Frontal cortex (tissue), 4 donors: ENCODE measurements around the gene NRBF2. TPM values are rescaled to one million over a fixed set of nuclear protein-coding genes. Genes with fewer than 3 reads are reported as not detected.
A peak's percentile ranks its signal among the peaks of the same experiment; 100 is the strongest.
"Not testable (repeated sequence)": the region's sequence is repeated elsewhere in the genome, so short reads cannot be mapped to it uniquely, and the experiment has no call there.

Experiments used
- DNase-seq, 2 donors: peaks; one replicate each; pipeline ENCODE4 v3.0.0; 2012; ENCODE audit warnings: low spot score in 2 of 2
- FAIRE-seq: peaks from 2 replicates; lab custom pipeline; 2012; peaks lifted over from hg19 to GRCh38; lab: Jason Lieb, UNC
- total RNA-seq: library from RNA; depleted of rRNA; stranded (reverse); fragments of >200 nt; gene quantifications from one replicate; pipeline ENCODE4 v1.2.3, GENCODE V29; 2014
- donor health status: control.
- donor health status: control.
- donor health status: control.

NRBF2 gene
- total RNA-seq, 1 donor from 2014 or later: 20.4 TPM

GRCh38 chr10:63115732-63116383, 17.3 kb upstream of the NRBF2 start:
- peak; percentile 34 to 54 for DNase-seq
- peak; percentile 15 for FAIRE-seq

- FAIRE-seq (no peak), DNase-seq (no peak)
These were observed 16.6 kb upstream of the NRBF2 start for GRCh38 chr10:63116452-63117072.

DNA sequence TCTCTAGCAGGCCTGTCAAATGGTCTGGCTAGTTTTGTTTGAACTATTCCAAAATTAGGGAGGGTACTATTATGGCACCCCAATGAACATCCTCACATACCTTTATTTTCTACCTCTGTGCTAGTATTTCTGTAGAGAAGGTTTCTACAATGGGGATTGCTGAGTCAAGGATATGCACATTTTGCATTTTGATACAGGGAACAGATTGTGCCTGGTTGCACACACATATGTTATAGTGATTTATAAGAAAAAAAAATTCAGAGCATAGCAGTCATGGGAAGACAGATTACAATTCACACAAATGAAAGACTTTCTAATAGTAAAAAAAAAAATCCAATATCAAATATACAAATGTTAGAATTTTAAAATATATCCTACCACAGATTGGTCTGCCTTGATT, 14.1 kb upstream of the NRBF2 start:
- DNase-seq: no peak
- no peak for FAIRE-seq

- FAIRE-seq: no peak
- no peak for DNase-seq
These were observed 12.6 kb upstream of the NRBF2 start for GRCh38 chr10:63120554-63120953.

DNA sequence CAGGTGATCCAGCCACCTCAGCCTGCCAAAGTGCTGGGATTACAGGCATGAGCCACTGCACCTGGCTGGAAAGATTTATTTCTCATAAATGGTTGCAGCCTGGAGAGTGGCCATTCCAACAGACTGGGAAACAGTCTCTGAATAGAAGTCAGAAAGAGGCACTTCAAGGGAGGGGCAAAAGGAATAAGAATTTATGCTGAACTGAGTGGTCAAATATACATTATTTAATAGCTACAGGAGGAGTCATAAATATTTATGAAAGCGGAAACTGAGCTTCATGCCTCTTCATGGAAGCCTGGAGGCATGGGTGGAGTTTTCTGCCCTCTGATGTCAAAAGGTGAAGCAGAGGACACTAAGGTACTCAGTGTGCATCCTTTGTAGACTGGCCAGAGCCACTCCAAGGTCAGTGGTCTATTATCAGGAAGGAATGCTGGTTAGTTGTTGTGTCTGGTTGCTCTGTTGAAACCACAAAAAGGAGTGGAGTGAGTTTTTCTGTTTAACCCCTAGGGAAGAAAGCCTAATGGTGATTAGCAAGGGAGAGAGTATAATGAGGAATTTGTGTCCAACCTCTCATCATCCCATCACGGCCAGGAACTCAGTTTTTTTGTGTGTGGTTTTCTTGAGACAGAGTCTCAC, 9.3 kb upstream of the NRBF2 start:
- no peak for FAIRE-seq
- no peak for DNase-seq

- no peak for FAIRE-seq
- no peak for DNase-seq
These were observed 7.7 kb upstream of the NRBF2 start for GRCh38 chr10:63125459-63125858.

GRCh38 chr10:63128443-63128842, 4.7 kb upstream of the NRBF2 start:
- DNase-seq: no peak
- FAIRE-seq: no peak

- FAIRE-seq: no peak
These were observed 3.2 kb upstream of the NRBF2 start for GRCh38 chr10:63129888-63130287.

DNA sequence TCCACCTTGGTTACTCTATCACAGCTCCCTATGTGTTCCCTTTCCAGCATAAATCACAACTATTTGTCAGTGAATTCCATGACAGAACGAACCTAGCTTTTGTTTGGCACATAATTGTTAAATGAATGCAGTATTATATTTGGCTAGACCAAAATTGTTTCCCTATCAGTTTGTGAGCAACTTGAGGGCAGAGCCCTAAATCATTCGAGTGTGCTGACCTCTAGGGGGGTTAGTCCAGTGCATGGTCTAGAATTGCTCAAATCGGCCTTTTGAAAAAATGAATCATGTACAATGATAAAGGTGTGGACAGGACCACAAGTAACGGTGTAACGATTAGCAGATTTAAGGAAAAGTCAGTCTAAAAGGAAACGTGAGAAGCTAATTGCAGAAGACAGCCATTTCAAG, 475 bp upstream of the NRBF2 start:
- DNase-seq (peak in 1 of 2 donors; percentile 21), FAIRE-seq (no peak)

More at GRCh38 chr10:63129888-63130287, 3.2 kb upstream of the NRBF2 start:
- DNase-seq: no peak

DNA sequence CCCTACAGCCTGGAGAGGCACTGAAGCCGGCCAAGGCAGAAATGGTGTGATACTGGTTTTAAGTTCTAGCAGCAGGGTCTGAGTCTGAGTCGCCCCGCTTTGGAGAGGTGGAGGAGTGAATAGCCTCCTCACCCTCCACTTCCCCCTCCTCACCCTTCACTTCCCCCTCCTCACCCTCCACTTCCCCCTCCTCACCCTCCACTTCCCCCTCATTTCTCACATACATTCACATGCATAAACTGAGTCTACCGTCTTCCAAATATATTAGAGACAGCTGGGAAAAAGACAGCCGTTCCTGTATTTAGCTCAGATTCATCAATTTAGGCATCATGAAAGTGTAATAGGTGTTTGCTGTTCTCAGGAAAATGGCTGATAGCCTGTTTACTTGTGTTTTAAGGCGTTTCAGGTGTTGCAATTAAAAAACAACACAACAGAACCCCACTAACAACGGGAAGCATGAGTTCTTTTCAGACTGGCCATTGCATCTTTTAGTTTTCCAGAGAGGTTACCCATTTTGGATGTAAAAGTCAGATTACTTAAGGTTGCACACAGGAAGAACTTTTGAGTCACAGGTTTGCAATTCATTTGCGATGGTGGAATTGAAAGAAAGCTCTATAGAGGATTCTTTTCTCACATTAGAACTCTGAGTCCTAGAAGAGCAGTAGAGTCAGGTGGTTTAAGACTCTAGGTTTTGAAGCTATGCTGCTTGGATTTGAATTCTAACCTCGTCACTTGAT, 861 bp downstream of the NRBF2 start:
- DNase-seq (no peak), FAIRE-seq (no peak)

GRCh38 chr10:63137306-63137705, 4.2 kb downstream of the NRBF2 start:
- DNase-seq (no peak), FAIRE-seq (no peak)

DNA sequence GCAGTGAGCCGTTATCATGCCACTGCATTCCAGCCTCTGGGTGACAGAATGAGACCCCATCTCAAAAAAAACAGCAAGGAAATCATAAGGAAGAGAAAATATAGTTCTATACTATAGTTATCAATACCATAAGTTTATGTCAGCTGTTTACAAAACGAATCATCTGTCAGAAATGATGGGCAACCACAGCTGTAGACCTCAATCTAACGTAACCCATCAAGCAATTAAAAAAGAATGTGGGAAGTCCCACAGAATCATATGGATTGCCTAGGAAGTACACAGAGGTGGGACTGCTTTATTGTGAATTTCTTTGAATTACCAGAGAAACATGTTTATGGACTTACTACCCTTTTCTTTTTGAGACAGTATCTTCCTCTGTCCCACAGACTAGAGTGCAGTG, 6.9 kb downstream of the NRBF2 start:
- FAIRE-seq (no peak), DNase-seq (no peak)

- DNase-seq: no peak
- no peak for FAIRE-seq
These were observed 9.0 kb downstream of the NRBF2 start for GRCh38 chr10:63142136-63142535.

- no peak for FAIRE-seq
- DNase-seq: no peak
These were observed 10.9 kb downstream of the NRBF2 start for GRCh38 chr10:63143987-63144386.

DNA sequence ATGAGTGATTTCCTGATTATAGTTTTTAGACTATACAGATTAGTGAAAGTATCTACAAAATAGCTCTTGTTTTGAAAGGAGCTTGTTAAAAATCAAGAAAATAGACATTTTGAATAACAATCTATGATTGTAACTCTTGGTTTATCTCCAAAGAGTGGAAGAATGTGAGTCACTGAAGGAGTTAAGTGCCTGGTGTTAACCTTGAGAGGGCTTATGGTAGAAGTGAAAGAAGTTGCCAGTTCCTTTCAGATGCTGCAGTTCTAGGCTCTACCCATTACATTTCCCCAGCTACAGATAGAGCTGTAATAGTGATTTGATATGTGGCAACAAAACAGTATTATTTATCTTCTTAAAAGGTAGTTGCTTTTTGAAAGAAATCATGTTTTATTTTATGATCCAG, 12.7 kb downstream of the NRBF2 start:
- DNase-seq (no peak), FAIRE-seq (no peak)

- FAIRE-seq: no peak
- no peak for DNase-seq
These were observed 13.4 kb downstream of the NRBF2 start for GRCh38 chr10:63146503-63146902.

DNA sequence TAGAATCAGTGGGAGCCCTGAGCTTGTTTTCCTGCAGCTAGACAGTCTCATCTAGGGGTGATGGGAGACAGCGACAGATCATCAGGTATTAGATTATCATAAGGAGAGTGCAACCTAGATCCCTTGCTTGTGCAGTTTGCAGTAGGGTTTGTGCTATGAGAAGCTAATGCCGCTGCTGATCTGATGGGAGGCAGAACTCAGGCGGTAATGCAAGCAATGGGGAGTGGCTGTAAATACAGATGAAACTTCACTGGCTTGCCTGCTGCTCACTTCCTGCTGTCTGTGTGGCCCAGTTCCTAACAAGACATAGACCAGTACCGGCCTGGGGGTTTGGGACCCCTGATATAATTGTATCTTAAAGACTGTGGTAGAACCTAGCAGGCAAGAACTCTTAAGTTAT, 17.6 kb downstream of the NRBF2 start:
- DNase-seq (no peak), FAIRE-seq (no peak)

DNA sequence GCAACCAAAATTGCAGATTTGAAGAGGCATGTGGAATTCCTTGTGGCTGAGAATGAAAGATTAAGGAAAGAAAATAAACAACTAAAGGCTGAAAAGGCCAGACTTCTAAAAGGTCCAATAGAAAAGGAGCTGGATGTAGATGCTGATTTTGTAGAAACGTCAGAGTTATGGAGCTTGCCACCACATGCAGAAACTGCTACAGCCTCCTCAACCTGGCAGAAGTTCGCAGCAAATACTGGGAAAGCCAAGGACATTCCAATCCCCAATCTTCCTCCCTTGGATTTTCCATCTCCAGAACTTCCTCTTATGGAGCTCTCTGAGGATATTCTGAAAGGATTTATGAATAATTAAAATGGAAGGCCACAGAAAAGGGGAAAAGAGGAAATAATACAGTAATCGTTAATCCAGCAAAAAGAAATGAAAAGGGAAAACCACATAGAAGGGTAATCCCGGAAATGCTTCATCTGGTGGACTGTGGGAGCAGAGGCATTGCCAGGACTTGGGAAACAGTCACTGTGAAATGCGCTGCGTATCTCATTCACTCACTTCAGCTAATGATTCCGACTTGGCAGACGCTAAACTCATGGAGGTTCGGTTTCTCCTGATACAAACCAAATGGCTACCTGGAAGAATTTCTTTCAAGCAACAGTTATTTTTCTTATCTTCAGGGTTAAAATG, 20.9 kb downstream of the NRBF2 start:
- DNase-seq, FAIRE-seq: not testable (repeated sequence)

- DNase-seq: no peak
- FAIRE-seq: no peak
These were observed 21.6 kb downstream of the NRBF2 start for GRCh38 chr10:63154546-63155387.
